Kidney (tissue), 14 donors: ENCODE measurements around the gene LLGL2. TPM values are rescaled to one million over a fixed set of nuclear protein-coding genes. Genes with fewer than 3 reads are reported as not detected.

Experiments used
- DNase-seq, 5 donors: peaks; one replicate each; pipeline ENCODE4 v3.0.0-alpha.2; 2013 to 2020
- FAIRE-seq: peaks from 2 replicates; lab custom pipeline; 2012; peaks lifted over from hg19 to GRCh38; lab: Jason Lieb, UNC
- H3K27ac ChIP-seq, 2 donors: one replicate each; pipeline ENCODE4 v1.7.0; 2013; ENCODE audit warnings: low read depth in 2 of 2, low read length in 2 of 2, inconsistent platforms in 1 of 2
- H3K27me3 ChIP-seq: one replicate; pipeline ENCODE4 v1.7.1; 2013; ENCODE audit warnings: low read length, inconsistent platforms; ENCODE audit not compliant: control insufficient read depth, insufficient read depth
- H3K36me3 ChIP-seq, 3 donors: one replicate each; pipeline versions ENCODE4 v1.7.0 to v1.7.1; 2013; ENCODE audit warnings: low read length in 3 of 3, control low read depth in 1 of 3, inconsistent platforms in 1 of 3; ENCODE audit not compliant: insufficient read depth in 3 of 3, control insufficient read depth in 2 of 3
- H3K4me1 ChIP-seq, 3 donors: one replicate each; pipeline versions ENCODE4 v1.7.0 to v1.7.1; 2013; ENCODE audit warnings: low read length in 3 of 3, inconsistent platforms in 1 of 3, low read depth in 1 of 3; ENCODE audit not compliant: control insufficient read depth in 2 of 3, insufficient read depth in 2 of 3
- H3K4me3 ChIP-seq, 3 donors: one replicate each; pipeline versions ENCODE4 v1.7.0 to v1.8.1; 2013; ENCODE audit warnings: low read length in 3 of 3, control low read depth in 1 of 3, inconsistent platforms in 1 of 3
- H3K9ac ChIP-seq, 3 donors: one replicate each; pipeline versions ENCODE4 v1.7.0 to v1.7.1; 2013; ENCODE audit warnings: low read length in 3 of 3, control low read depth in 1 of 3, inconsistent platforms in 1 of 3
- H3K9me3 ChIP-seq, 3 donors: one replicate each; pipeline versions ENCODE4 v1.7.0 to v1.7.1; 2013; ENCODE audit warnings: low read length in 3 of 3, control low read depth in 1 of 3, inconsistent platforms in 1 of 3; ENCODE audit not compliant: control insufficient read depth in 2 of 3, insufficient read depth in 1 of 3
- CTCF ChIP-seq: IDR thresholded peaks from 3 replicates; pipeline ENCODE4 v1.5.1; 2012; ENCODE audit warnings: mild to moderate bottlenecking, moderate library complexity, borderline replicate concordance; ENCODE audit not compliant: insufficient read depth; ENCODE audit errors: extremely low read depth
- intact Hi-C: fragments of 100-400 bp; cut with DNase I; formaldehyde crosslinking; loops from one replicate; pipeline ENCODE4 v1.11.1; 2022
- polyA plus RNA-seq: library from polyadenylated mRNA; stranded (reverse); fragments of 350-450 nt; fragmentation: Illumina TruSeq; extraction: RNeasy Lipid Tissue Mini Kit (QIAGEN cat#74804); gene quantifications from one replicate; pipeline ENCODE4 v1.2.3, GENCODE V29; 2014; ENCODE audit warnings: low read depth, low replicate concordance; ENCODE audit not compliant: insufficient read depth
- total RNA-seq: library from RNA; stranded (reverse); fragmentation: NEBNext Ultra II Directional; extraction: Animal tissue kit (Norgen Biotek cat#: 25700); gene quantifications from one replicate; pipeline ENCODE4 v1.2.1, GENCODE V29; 2021
- donor health status: control.
- donor health status: control.
- donor health status: control.
- donor health status: control.
- donor health status: control.
- donor health status: DM: yes; HTN: yes; CAD: no.
- donor health status: Normal renal cell carcinoma (clear cell type).

LLGL2 gene
- total and polyA plus RNA-seq, 2 donors from 2014 or later, result 181 to 262 TPM

- H3K9ac ChIP-seq, result no peak overlapping the region
- TF ChIP-seq CTCF, result no peak
- H3K4me1 ChIP-seq, result no peaks in the 10 kb centered on the region
- H3K27me3 ChIP-seq, result no peaks in the 10 kb centered on the region
- H3K27ac ChIP-seq, result no peak overlapping the region
- no peak for DNase-seq
- peaks cover 0 to 8% (median 0%) of the 10 kb centered on the region in 3 donors for H3K36me3 ChIP-seq
- H3K9me3 ChIP-seq, result no peaks in the 10 kb centered on the region
- no peak overlapping the region for H3K4me3 ChIP-seq
- FAIRE-seq, result no peak
- intact Hi-C loops, result no loop called here
Observed at GRCh38 chr17:75595284-75595919, 69.9 kb downstream of the LLGL2 start.

DNA sequence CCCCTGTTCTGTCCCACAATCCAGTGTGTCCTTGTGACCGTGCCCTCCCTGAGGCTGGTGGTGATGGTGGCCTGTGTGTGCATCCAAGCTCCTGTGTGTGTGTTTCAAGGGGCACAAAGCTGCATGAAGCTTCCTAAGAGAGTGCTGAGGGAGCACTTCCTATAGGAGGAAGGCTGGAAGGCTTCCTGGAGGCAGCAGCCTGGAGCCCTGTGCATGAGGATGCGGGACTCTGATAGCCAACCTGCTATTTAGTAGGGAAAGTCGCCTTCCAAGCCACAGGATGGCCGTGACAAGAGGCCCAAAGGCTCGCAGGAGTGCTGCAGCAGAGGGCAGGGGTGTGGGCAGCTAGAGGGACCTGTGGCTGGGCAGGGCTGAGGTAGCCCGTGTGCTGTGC is 70.4 kb downstream of the LLGL2 start:
- Histone ChIP-seq H3K36me3 (peaks cover 0 to 8% (median 0%) of the 10 kb centered on the region in 3 donors), H3K27ac (no peak overlapping the region), H3K9me3 (no peaks in the 10 kb centered on the region), H3K9ac (no peak overlapping the region), H3K4me3 (no peak overlapping the region), H3K4me1 (no peaks in the 10 kb centered on the region), H3K27me3 (no peaks in the 10 kb centered on the region)
- DNase-seq (no peak), FAIRE-seq (no peak)
- TF ChIP-seq CTCF, result no peak
- intact Hi-C loops, result no loop called here

GRCh38 chr17:75596320-75597087 is 71.0 kb downstream of the LLGL2 start:
- Histone ChIP-seq H3K27me3 (no peaks in the 10 kb centered on the region), H3K4me3 (no peak overlapping the region), H3K9me3 (no peaks in the 10 kb centered on the region), H3K36me3 (peaks cover 0 to 3% (median 0%) of the 10 kb centered on the region in 3 donors), H3K27ac (no peak overlapping the region), H3K4me1 (no peaks in the 10 kb centered on the region), H3K9ac (no peak overlapping the region)
- intact Hi-C loops, result no loop called here
- no peak for FAIRE-seq
- TF ChIP-seq CTCF, result no peak
- DNase-seq, result no peak
